ENCODE results near the gene SIAE. TPM values are rescaled to one million over a fixed set of nuclear protein-coding genes. Genes with fewer than 3 reads are reported as not detected.

The SIAE gene
- total and polyA plus RNA-seq, 10 of the 15 experiments (the other 5 are each of a cell fraction or from before 2014, with no cell fraction given) = 0.93 to 6.9 (median 4.2) TPM

DNA sequence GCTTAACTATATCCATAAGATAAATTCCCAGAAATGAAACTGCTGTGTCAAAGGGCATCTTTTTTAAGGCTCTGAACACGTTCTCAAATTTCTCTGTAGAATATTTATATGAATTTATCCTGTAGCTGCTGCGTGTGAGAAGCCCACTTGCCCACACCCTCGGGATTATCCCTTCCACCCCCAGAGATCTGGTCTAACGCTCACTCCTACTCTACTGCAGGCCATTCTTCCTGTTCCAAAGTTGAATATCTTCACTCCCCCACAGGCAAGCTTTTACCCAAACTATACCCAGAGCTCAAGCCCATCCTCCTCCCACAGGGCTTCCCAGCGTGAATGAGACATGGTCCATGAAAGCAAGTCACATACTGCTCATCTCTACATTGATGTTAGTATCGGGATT, 24.9 kb downstream of the SIAE start:
- Histone ChIP-seq H3K36me3 (ENCODE audit: control insufficient read depth in 2 of 2, insufficient read depth in 2 of 2, low read length in 1 of 2) (no peaks in the 10 kb centered on the region; a peak in 1 of 4 replicates), H3K4me2 (ENCODE audit: control insufficient read depth, insufficient read depth) (no peak overlapping the region), H3K4me3 (no peak overlapping the region), H3K4me1 (ENCODE audit: control insufficient read depth, insufficient read depth, low read length) (no peaks in the 10 kb centered on the region; the same call in 1 of the 2 replicates), H3K9me3 (replicated peaks; ENCODE audit: control insufficient read depth, insufficient read depth, low read length) (no peaks in the 10 kb centered on the region), H3K9ac (ENCODE audit: control insufficient read depth, insufficient read depth, low read length) (no peak overlapping the region), H3K79me2 (ENCODE audit: control insufficient read depth, insufficient read depth, low read length) (no peaks in the 10 kb centered on the region), H3K27me3 (replicated peaks in 1 of 2; ENCODE audit: control insufficient read depth in 2 of 2, insufficient read depth in 2 of 2, low read length in 1 of 2) (no peaks in the 10 kb centered on the region), H4K20me1 (ENCODE audit: control insufficient read depth, insufficient read depth) (no peaks in the 10 kb centered on the region), H2AFZ (ENCODE audit: control insufficient read depth, low read depth, low read length) (no peak overlapping the region), H3K27ac (ENCODE audit: control insufficient read depth, insufficient read depth) (no peak overlapping the region)
- SMC1A ChIA-PET (ENCODE audit: uncharacterized antibody, unreplicated experiment) = interaction anchor here (0.6 to 1.5 kb wide), 5 partner anchors 20 to 958 kb away, joined by 3 to 5 read pairs (median 3); no protein-coding TSS in a partner anchor
- ATAC-seq (no peak), DNase-seq (ENCODE audit: low read depth, low spot score) (no peak), FAIRE-seq (no peak)
- 71% methylated on average over 6 of the region's 6 CpGs for WGBS (ENCODE audit: insufficient coverage, insufficient replicate concordance, low lambda C conversion rate, missing lambda C conversion rate)
- RAD21 ChIA-PET (ENCODE audit: unreplicated experiment) = no interaction called here
- intact Hi-C loops (cut with micrococcal nuclease; ENCODE audit: unreplicated experiment) = no loop called here
- in situ Hi-C loops (cut with MboI) = no loop called here
- BruUV-seq (replicated peaks) = no TSS peak
- CTCF ChIA-PET = interaction anchor here (0.9 to 1.2 kb wide), 3 partner anchors 110 to 189 kb away, joined by 3 to 7 read pairs (median 4); no protein-coding TSS in a partner anchor
- POLR2A ChIA-PET = interaction anchor here (1.1 kb wide), 1 partner anchor 139 kb away, joined by 3 read pairs; no protein-coding TSS in a partner anchor
- TF ChIP-seq ZSCAN29 (IDR thresholded peaks at IDR 0.05) = no peak
- no peak for TF ChIP-seq YY1 (IDR thresholded peaks at IDR 0.05; ENCODE audit: low read depth, low read length)
- TF ChIP-seq HDGF (IDR thresholded peaks at IDR 0.05) = no peak
- no peak for TF ChIP-seq POLR2AphosphoS2 (IDR thresholded peaks at IDR 0.05; ENCODE audit: low read depth, low read length)
- no peak for TF ChIP-seq ZBED1 (IDR thresholded peaks at IDR 0.05; ENCODE audit: borderline replicate concordance)
- TF ChIP-seq, protein P1, sequence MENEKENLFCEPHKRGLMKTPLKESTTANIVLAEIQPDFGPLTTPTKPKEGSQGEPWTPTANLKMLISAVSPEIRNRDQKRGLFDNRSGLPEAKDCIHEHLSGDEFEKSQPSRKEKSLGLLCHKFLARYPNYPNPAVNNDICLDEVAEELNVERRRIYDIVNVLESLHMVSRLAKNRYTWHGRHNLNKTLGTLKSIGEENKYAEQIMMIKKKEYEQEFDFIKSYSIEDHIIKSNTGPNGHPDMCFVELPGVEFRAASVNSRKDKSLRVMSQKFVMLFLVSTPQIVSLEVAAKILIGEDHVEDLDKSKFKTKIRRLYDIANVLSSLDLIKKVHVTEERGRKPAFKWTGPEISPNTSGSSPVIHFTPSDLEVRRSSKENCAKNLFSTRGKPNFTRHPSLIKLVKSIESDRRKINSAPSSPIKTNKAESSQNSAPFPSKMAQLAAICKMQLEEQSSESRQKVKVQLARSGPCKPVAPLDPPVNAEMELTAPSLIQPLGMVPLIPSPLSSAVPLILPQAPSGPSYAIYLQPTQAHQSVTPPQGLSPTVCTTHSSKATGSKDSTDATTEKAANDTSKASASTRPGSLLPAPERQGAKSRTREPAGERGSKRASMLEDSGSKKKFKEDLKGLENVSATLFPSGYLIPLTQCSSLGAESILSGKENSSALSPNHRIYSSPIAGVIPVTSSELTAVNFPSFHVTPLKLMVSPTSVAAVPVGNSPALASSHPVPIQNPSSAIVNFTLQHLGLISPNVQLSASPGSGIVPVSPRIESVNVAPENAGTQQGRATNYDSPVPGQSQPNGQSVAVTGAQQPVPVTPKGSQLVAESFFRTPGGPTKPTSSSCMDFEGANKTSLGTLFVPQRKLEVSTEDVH (IDR thresholded peaks at IDR 0.05; ENCODE audit: low read depth, partially characterized antibody) = no peak
- TF ChIP-seq HDAC2 (IDR thresholded peaks at IDR 0.05) = no peak
- TF ChIP-seq KAT2A (conservative IDR thresholded peaks at IDR 0.05; ENCODE audit: control insufficient read depth, low read depth, low read length) = no peak
- TF ChIP-seq NFYA (IDR thresholded peaks at IDR 0.05; ENCODE audit: borderline replicate concordance, low read depth, low read length) = no peak
- TF ChIP-seq SREBF1 (IDR thresholded peaks at IDR 0.05; ENCODE audit: low read length) = no peak
- TF ChIP-seq TCF12 (IDR thresholded peaks at IDR 0.05; ENCODE audit: low read depth, low read length) = no peak
- TF ChIP-seq, protein P2, sequence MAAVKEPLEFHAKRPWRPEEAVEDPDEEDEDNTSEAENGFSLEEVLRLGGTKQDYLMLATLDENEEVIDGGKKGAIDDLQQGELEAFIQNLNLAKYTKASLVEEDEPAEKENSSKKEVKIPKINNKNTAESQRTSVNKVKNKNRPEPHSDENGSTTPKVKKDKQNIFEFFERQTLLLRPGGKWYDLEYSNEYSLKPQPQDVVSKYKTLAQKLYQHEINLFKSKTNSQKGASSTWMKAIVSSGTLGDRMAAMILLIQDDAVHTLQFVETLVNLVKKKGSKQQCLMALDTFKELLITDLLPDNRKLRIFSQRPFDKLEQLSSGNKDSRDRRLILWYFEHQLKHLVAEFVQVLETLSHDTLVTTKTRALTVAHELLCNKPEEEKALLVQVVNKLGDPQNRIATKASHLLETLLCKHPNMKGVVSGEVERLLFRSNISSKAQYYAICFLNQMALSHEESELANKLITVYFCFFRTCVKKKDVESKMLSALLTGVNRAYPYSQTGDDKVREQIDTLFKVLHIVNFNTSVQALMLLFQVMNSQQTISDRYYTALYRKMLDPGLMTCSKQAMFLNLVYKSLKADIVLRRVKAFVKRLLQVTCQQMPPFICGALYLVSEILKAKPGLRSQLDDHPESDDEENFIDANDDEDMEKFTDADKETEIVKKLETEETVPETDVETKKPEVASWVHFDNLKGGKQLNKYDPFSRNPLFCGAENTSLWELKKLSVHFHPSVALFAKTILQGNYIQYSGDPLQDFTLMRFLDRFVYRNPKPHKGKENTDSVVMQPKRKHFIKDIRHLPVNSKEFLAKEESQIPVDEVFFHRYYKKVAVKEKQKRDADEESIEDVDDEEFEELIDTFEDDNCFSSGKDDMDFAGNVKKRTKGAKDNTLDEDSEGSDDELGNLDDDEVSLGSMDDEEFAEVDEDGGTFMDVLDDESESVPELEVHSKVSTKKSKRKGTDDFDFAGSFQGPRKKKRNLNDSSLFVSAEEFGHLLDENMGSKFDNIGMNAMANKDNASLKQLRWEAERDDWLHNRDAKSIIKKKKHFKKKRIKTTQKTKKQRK (IDR thresholded peaks at IDR 0.05; ENCODE audit: low read depth, low read length) = no peak
- TF ChIP-seq PAX8 (IDR thresholded peaks at IDR 0.05) = no peak
- no peak for TF ChIP-seq MYC (IDR thresholded peaks at IDR 0.05; ENCODE audit: insufficient read depth, insufficient read length, insufficient replicate concordance, low read length, severe bottlenecking)
- no peak for TF ChIP-seq POLR2A (IDR thresholded peaks at IDR 0.05; ENCODE audit: low read depth, low read length)
- no peak for TF ChIP-seq CEBPB (IDR thresholded peaks at IDR 0.05; ENCODE audit: borderline replicate concordance in 1 of 2, low read depth in 2 of 2, low read length in 2 of 2)
- no peak for TF ChIP-seq NKRF (conservative IDR thresholded peaks at IDR 0.05)
